HG03025 (cell line): ENCODE data around the gene GPC3.
"Not testable (repeated sequence)": the region's sequence is repeated elsewhere in the genome, so short reads cannot be mapped to it uniquely, and the experiment has no call there.

Experiments
- ATAC-seq: cut with Tn5 transposase; IDR thresholded peaks from one replicate; pipeline ENCODE4 v1.9.1; 2021; ENCODE audit warnings: mild to moderate bottlenecking, moderate library complexity; ENCODE audit not compliant: unreplicated experiment, low FRiP score

Gene GPC3

GRCh38 chrX:133907606-133908005 lies 77.8 kb downstream of the GPC3 start:
- ATAC-seq = no peak

GRCh38 chrX:133905305-133905704 lies 80.1 kb downstream of the GPC3 start:
- ATAC-seq = no peak

- no peak for ATAC-seq
Measured at GRCh38 chrX:133897593-133898163, 87.7 kb downstream of the GPC3 start.

GRCh38 chrX:133892337-133892736 lies 93.1 kb downstream of the GPC3 start:
- no peak for ATAC-seq

GRCh38 chrX:133888984-133889383 lies 96.4 kb downstream of the GPC3 start:
- ATAC-seq = no peak

- not testable (repeated sequence) for ATAC-seq
Measured at GRCh38 chrX:133888084-133888483, 97.3 kb downstream of the GPC3 start.

- ATAC-seq = no peak
Measured at GRCh38 chrX:133884430-133885394, 100.7 kb downstream of the GPC3 start.

GRCh38 chrX:133881893-133882292 lies 103.5 kb downstream of the GPC3 start:
- no peak for ATAC-seq

GRCh38 chrX:133881007-133881406 lies 104.4 kb downstream of the GPC3 start:
- no peak for ATAC-seq

- ATAC-seq = no peak
Measured at GRCh38 chrX:133880032-133880443, 105.4 kb downstream of the GPC3 start.

- no peak for ATAC-seq
Measured at GRCh38 chrX:133878710-133879109, 106.7 kb downstream of the GPC3 start.

- no peak for ATAC-seq
Measured at GRCh38 chrX:133876646-133877045, 108.7 kb downstream of the GPC3 start.

- no peak for ATAC-seq
Measured at GRCh38 chrX:133869270-133869669, 116.1 kb downstream of the GPC3 start.

GRCh38 chrX:133868682-133869081 lies 116.7 kb downstream of the GPC3 start:
- ATAC-seq = no peak

- no peak for ATAC-seq
Measured at GRCh38 chrX:133868250-133868649, 117.1 kb downstream of the GPC3 start.

- no peak for ATAC-seq
Measured at GRCh38 chrX:133865761-133866471, 119.5 kb downstream of the GPC3 start.

- no peak for ATAC-seq
Measured at GRCh38 chrX:133864236-133864635, 121.2 kb downstream of the GPC3 start.

- ATAC-seq = no peak
Measured at GRCh38 chrX:133859860-133860259, 125.5 kb downstream of the GPC3 start.

- ATAC-seq = no peak
Measured at GRCh38 chrX:133859336-133859735, 126.1 kb downstream of the GPC3 start.

GRCh38 chrX:133857640-133858269 lies 127.6 kb downstream of the GPC3 start:
- ATAC-seq = no peak

- ATAC-seq = no peak
Measured at GRCh38 chrX:133856819-133857218, 128.6 kb downstream of the GPC3 start.
